ENCODE measurements around the gene SEPTIN2. TPM values are rescaled to one million over a fixed set of nuclear protein-coding genes. Genes with fewer than 3 reads are reported as not detected.
"Not testable (repeated sequence)": the region's sequence is repeated elsewhere in the genome, so short reads cannot be mapped to it uniquely, and the experiment has no call there.

Gene SEPTIN2
- total RNA-seq, 1 donor from 2014 or later: 219 TPM

GRCh38 chr2:241282555-241282954, 33.2 kb upstream of the SEPTIN2 start:
- intact Hi-C loops (cut with DNase I): no loop called here
- no peak for DNase-seq (ENCODE audit: low spot score)

GRCh38 chr2:241285596-241285995, 30.1 kb upstream of the SEPTIN2 start:
- DNase-seq (ENCODE audit: low spot score): no peak

GRCh38 chr2:241286348-241287090, 29.2 kb upstream of the SEPTIN2 start:
- intact Hi-C loops (cut with DNase I): loop anchor here (2.0 kb wide), 1 partner anchor 16 kb away; no protein-coding TSS in a partner anchor
- DNase-seq (ENCODE audit: low spot score): no peak

More at GRCh38 chr2:241285596-241285995, 30.1 kb upstream of the SEPTIN2 start:
- intact Hi-C loops (cut with DNase I): no loop called here

- no peak for DNase-seq (ENCODE audit: low spot score)
- intact Hi-C loops (cut with DNase I): no loop called here
These were observed 27.3 kb upstream of the SEPTIN2 start for GRCh38 chr2:241288324-241288888.

- DNase-seq (ENCODE audit: low spot score): no peak
- intact Hi-C loops (cut with DNase I): no loop called here
These were observed 26.7 kb upstream of the SEPTIN2 start for GRCh38 chr2:241289053-241289452.

- intact Hi-C loops (cut with DNase I): no loop called here
- no peak for DNase-seq (ENCODE audit: low spot score)
These were observed 26.1 kb upstream of the SEPTIN2 start for GRCh38 chr2:241289597-241289996.

- intact Hi-C loops (cut with DNase I): no loop called here
- DNase-seq (ENCODE audit: low spot score): no peak
These were observed 24.6 kb upstream of the SEPTIN2 start for GRCh38 chr2:241291153-241291552.

GRCh38 chr2:241291977-241292376, 23.7 kb upstream of the SEPTIN2 start:
- DNase-seq (ENCODE audit: low spot score): no peak
- intact Hi-C loops (cut with DNase I): no loop called here

- DNase-seq (ENCODE audit: low spot score); intact Hi-C loops (cut with DNase I): not testable (repeated sequence)
These were observed 22.3 kb upstream of the SEPTIN2 start for GRCh38 chr2:241293378-241293797.

- intact Hi-C loops (cut with DNase I): no loop called here
- no peak for DNase-seq (ENCODE audit: low spot score)
These were observed 20.2 kb upstream of the SEPTIN2 start for GRCh38 chr2:241295326-241296095.

- DNase-seq (ENCODE audit: low spot score): no peak
- intact Hi-C loops (cut with DNase I): no loop called here
These were observed 19.0 kb upstream of the SEPTIN2 start for GRCh38 chr2:241296767-241297166.

GRCh38 chr2:241298673-241299072, 17.1 kb upstream of the SEPTIN2 start:
- no peak for DNase-seq (ENCODE audit: low spot score)
- intact Hi-C loops (cut with DNase I): no loop called here

- no peak for DNase-seq (ENCODE audit: low spot score)
- intact Hi-C loops (cut with DNase I): no loop called here
These were observed 15.7 kb upstream of the SEPTIN2 start for GRCh38 chr2:241300000-241300399.

- intact Hi-C loops (cut with DNase I): loop anchor here (2.0 kb wide), 1 partner anchor 15 kb away; no protein-coding TSS in a partner anchor
- no peak for DNase-seq (ENCODE audit: low spot score)
These were observed 13.6 kb upstream of the SEPTIN2 start for GRCh38 chr2:241302083-241302482.

- intact Hi-C loops (cut with DNase I): loop anchor here (2.0 kb wide), 1 partner anchor 16 kb away; no protein-coding TSS in a partner anchor
- DNase-seq (ENCODE audit: low spot score): no peak
These were observed 12.7 kb upstream of the SEPTIN2 start for GRCh38 chr2:241302759-241303651.

- DNase-seq (ENCODE audit: low spot score): no peak
- intact Hi-C loops (cut with DNase I): no loop called here
These were observed 11.6 kb upstream of the SEPTIN2 start for GRCh38 chr2:241304039-241304670.

- DNase-seq (ENCODE audit: low spot score): no peak
- intact Hi-C loops (cut with DNase I): no loop called here
These were observed 8.7 kb upstream of the SEPTIN2 start for GRCh38 chr2:241307055-241307454.

- intact Hi-C loops (cut with DNase I): no loop called here
- no peak for DNase-seq (ENCODE audit: low spot score)
These were observed 7.5 kb upstream of the SEPTIN2 start for GRCh38 chr2:241308267-241308666.

Measured in cardiac septum (tissue), 1 donor.